Ovary (tissue), 3 donors: ENCODE data around the gene MYO1H.

ENCODE experiments used
- CTCF ChIP-seq, 3 donors: fragments of 450-650 bp in 2 of 3; fragments of 200-600 bp in 1 of 3; IDR thresholded peaks; one replicate each; pipeline versions ENCODE4 v1.5.1 to v1.8.0; 2016 to 2022; ENCODE audit warnings: antibody characterized with exemption in 3 of 3, mild to moderate bottlenecking in 1 of 3
- POLR2A ChIP-seq: fragments of 450-650 bp; IDR thresholded peaks from one replicate; pipeline ENCODE4 v1.6.1; 2017; ENCODE audit warnings: antibody characterized with exemption, mild to moderate bottlenecking, moderate library complexity
- donor health status: DM: no; HTN: no; CAD: no.

GRCh38 chr12:109467978-109468676, 120.4 kb downstream of the MYO1H start:
- TF ChIP-seq CTCF (IDR thresholded peaks at IDR 0.05) (no peak), POLR2A (no peak)
